HEK293T (cell line): Measurements from ENCODE around the gene MMP25.

ENCODE experiments used
- ARNT ChIP-seq: fragments of 450-650 bp; IDR thresholded peaks from 2 replicates; pipeline ENCODE4 v1.6.1; 2017; ENCODE audit warnings: mild to moderate bottlenecking
- BHLHE40 ChIP-seq: fragments of 450-650 bp; IDR thresholded peaks from 2 replicates; pipeline ENCODE4 v1.6.1; 2016; ENCODE audit warnings: mild to moderate bottlenecking, moderate library complexity, borderline replicate concordance
- CTBP1 ChIP-seq: fragments of 450-650 bp; IDR thresholded peaks from 2 replicates; pipeline ENCODE4 v1.6.1; 2016; ENCODE audit warnings: borderline replicate concordance
- ELF4 ChIP-seq: fragments of 450-650 bp; IDR thresholded peaks from 2 replicates; pipeline ENCODE4 v1.6.1; 2017; ENCODE audit warnings: antibody characterized with exemption
- FOXA1 ChIP-seq: fragments of 450-650 bp; IDR thresholded peaks from 2 replicates; pipeline ENCODE4 v1.6.1; 2016; ENCODE audit warnings: mild to moderate bottlenecking
- FOXK2 ChIP-seq: fragments of 450-650 bp; IDR thresholded peaks from 2 replicates; pipeline ENCODE4 v1.6.1; 2016; ENCODE audit warnings: mild to moderate bottlenecking
- FOXM1 ChIP-seq: fragments of 450-650 bp; IDR thresholded peaks from 2 replicates; pipeline ENCODE4 v1.6.1; 2017; ENCODE audit warnings: mild to moderate bottlenecking, borderline replicate concordance
- HDGF ChIP-seq: fragments of 450-650 bp; IDR thresholded peaks from 2 replicates; pipeline ENCODE4 v1.6.1; 2017; ENCODE audit warnings: antibody characterized with exemption, borderline replicate concordance
- L3MBTL2 ChIP-seq: fragments of 450-650 bp; conservative IDR thresholded peaks from 2 replicates; pipeline ENCODE4 v1.6.1; 2016; ENCODE audit warnings: mild to moderate bottlenecking
- PKNOX1 ChIP-seq: fragments of 450-650 bp; IDR thresholded peaks from 2 replicates; pipeline ENCODE4 v1.6.1; 2016
- SP1 ChIP-seq: fragments of 450-650 bp; IDR thresholded peaks from 2 replicates; pipeline ENCODE4 v1.6.1; 2017
- SUZ12 ChIP-seq: fragments of 450-650 bp; IDR thresholded peaks from 2 replicates; pipeline ENCODE4 v1.6.1; 2016; ENCODE audit warnings: mild to moderate bottlenecking
- TARDBP ChIP-seq: fragments of 450-650 bp; IDR thresholded peaks from 2 replicates; pipeline ENCODE4 v1.6.1; 2016
- ZNF384 ChIP-seq: fragments of 450-650 bp; IDR thresholded peaks from 2 replicates; pipeline ENCODE4 v1.6.1; 2016

DNA sequence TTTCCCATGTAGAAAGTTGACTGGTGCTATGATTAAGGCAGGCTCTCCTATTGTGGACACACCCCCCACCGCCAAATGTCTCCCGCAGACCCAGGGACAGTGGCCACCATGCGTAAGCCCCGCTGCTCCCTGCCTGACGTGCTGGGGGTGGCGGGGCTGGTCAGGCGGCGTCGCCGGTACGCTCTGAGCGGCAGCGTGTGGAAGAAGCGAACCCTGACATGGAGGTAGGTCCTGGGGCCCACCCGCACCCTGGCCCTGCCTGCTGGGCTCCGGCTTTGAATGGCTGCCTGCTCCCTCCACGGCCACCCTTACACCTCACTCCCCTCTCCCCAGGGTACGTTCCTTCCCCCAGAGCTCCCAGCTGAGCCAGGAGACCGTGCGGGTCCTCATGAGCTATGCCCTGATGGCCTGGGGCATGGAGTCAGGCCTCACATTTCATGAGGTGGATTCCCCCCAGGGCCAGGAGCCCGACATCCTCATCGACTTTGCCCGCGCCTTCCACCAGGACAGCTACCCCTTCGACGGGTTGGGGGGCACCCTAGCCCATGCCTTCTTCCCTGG, 3.6 kb downstream of the MMP25 start:
- TF ChIP-seq SP1, result no peak
- no peak for TF ChIP-seq FOXM1
- no peak for TF ChIP-seq TARDBP
- no peak for TF ChIP-seq ARNT
- TF ChIP-seq FOXA1, result no peak
- no peak for TF ChIP-seq SUZ12
- TF ChIP-seq CTBP1, result no peak
- TF ChIP-seq ELF4, result no peak
- no peak for TF ChIP-seq BHLHE40
- TF ChIP-seq FOXK2, result no peak
- no peak for TF ChIP-seq PKNOX1
- TF ChIP-seq ZNF384, result no peak
- no peak for TF ChIP-seq L3MBTL2
- no peak for TF ChIP-seq HDGF
